DOHH2 (cell line): Measurements from ENCODE around the gene PRPF40A.

ENCODE experiments used
- EZH2phosphoT487 ChIP-seq: fragments of 200-600 bp; sonication (generic); IDR thresholded peaks from 2 replicates; pipeline ENCODE4 v1.6.1; 2017; ENCODE audit warnings: borderline replicate concordance, mild to moderate bottlenecking, antibody characterized with exemption, low read length, moderate library complexity, mixed read lengths
- TF ChIP-seq, protein P1 (sequence below): fragments of 200-600 bp; sonication (generic); IDR thresholded peaks from one replicate; pipeline ENCODE4 v1.5.1; 2014; ENCODE audit warnings: antibody characterized with exemption, mild to moderate bottlenecking, low read depth, low read length; ENCODE audit not compliant: poor library complexity, severe bottlenecking

DNA sequence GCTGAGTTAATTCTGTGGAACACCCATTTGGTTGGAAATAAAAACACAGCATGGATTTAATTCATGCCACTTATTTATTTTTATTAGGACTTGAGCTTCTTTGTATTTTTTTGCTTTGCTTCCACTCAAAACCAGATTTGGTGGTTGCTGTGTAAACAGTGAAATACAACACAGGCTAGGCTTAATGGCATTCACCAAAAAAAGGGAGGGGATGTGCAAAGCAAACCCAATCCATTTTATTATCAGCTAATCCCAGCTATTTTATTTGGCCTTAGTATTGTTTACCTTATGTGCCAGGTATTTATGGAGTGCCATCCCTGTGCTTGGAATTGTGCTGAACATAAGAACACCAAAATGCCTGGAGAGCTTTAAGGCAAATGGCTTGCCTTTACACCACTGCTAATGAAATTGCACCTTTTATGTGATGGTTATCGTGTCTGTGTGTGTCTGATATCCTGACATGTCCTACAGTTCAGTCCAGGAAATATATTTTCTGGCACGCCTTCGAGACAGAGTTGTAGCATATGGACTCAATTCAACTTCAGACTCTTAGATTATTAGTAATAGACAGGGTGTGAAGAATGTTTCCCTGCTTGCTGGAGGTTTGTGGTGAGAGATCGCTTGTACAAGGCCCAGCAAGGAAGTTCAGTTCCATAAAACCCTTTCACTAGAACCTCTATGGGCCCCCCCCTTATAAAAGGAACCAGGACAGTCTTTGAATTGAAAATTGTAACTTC lies 99.6 kb downstream of the PRPF40A start:
- TF ChIP-seq, protein P1, sequence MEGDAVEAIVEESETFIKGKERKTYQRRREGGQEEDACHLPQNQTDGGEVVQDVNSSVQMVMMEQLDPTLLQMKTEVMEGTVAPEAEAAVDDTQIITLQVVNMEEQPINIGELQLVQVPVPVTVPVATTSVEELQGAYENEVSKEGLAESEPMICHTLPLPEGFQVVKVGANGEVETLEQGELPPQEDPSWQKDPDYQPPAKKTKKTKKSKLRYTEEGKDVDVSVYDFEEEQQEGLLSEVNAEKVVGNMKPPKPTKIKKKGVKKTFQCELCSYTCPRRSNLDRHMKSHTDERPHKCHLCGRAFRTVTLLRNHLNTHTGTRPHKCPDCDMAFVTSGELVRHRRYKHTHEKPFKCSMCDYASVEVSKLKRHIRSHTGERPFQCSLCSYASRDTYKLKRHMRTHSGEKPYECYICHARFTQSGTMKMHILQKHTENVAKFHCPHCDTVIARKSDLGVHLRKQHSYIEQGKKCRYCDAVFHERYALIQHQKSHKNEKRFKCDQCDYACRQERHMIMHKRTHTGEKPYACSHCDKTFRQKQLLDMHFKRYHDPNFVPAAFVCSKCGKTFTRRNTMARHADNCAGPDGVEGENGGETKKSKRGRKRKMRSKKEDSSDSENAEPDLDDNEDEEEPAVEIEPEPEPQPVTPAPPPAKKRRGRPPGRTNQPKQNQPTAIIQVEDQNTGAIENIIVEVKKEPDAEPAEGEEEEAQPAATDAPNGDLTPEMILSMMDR, result no peak
- no peak for TF ChIP-seq EZH2phosphoT487
